ENCODE measurements around the gene ANO1. TPM values are rescaled to one million over a fixed set of nuclear protein-coding genes. Genes with fewer than 3 reads are reported as not detected.

Gene ANO1
- total RNA-seq, 6 experiments from 2014 or later: 32.1 to 292 (median 78.0) TPM

GRCh38 chr11:70186936-70187335 is 108.8 kb downstream of the ANO1 start:
- no CpG with 5 or more reads among the region's 10 CpGs for WGBS (ENCODE audit: insufficient coverage, low coverage, low lambda C conversion rate, missing lambda C conversion rate)
- Histone ChIP-seq H3K27ac (no peak overlapping the region), H3K4me3 (no peak overlapping the region), H3K27me3 (no peaks in the 10 kb centered on the region), H3K9me3 (no peaks in the 10 kb centered on the region), H3K36me3 (peaks cover 0 to 56% (median 5%) of the 10 kb centered on the region in 4 donors), H3K4me1 (no peaks in the 10 kb centered on the region)
- no peak for TF ChIP-seq CTCF (IDR thresholded peaks at IDR 0.05)
- no peak for TF ChIP-seq POLR2A (IDR thresholded peaks at IDR 0.05)
- ATAC-seq (no peak), DNase-seq (no peak)
- intact Hi-C loops (cut with DNase I): no loop called here

DNA sequence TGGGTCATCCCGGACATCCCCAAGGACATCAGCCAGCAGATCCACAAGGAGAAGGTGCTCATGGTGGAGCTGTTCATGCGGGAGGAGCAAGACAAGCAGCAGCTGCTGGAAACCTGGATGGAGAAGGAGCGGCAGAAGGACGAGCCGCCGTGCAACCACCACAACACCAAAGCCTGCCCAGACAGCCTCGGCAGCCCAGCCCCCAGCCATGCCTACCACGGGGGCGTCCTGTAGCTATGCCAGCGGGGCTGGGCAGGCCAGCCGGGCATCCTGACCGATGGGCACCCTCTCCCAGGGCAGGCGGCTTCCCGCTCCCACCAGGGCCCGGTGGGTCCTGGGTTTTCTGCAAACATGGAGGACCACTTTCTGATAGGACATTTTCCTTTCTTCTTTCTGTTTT is 109.7 kb downstream of the ANO1 start:
- no peak for TF ChIP-seq CTCF (IDR thresholded peaks at IDR 0.05)
- TF ChIP-seq POLR2A (IDR thresholded peaks at IDR 0.05): no peak
- Histone ChIP-seq H3K4me3 (no peak overlapping the region), H3K4me1 (peaks cover 0 to 3% (median 0%) of the 10 kb centered on the region in 4 donors), H3K27ac (no peak overlapping the region), H3K27me3 (no peaks in the 10 kb centered on the region), H3K9me3 (no peaks in the 10 kb centered on the region), H3K36me3 (peaks cover 0 to 48% (median 5%) of the 10 kb centered on the region in 4 donors)
- DNase-seq: no peak
- 97% methylated on average over 3 of the region's 15 CpGs for WGBS (ENCODE audit: insufficient coverage, low coverage, low lambda C conversion rate, missing lambda C conversion rate)
- intact Hi-C loops (cut with DNase I): no loop called here
- ATAC-seq: no peak

DNA sequence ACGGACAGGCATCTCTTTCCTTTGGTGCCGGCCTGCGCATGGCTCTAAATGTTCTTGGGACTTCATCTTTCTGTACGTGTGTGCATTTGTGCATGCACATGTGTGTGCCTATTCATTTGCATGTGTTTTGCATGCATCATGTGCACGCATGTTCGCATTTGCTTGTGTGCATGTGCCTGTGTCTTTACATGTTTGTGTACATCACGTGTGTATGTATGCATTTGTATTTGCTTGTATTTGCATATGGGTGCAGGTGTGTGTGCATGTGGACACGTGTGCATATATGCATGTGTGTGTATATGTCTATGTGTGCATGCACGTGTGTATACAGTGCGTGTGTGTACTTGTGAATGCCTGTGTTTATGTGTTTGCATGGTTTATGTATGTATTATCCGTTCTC is 111.5 kb downstream of the ANO1 start:
- intact Hi-C loops (cut with DNase I): loop anchor here in 1 of 2 donors (10.0 kb wide), 2 partner anchors 105 to 475 kb away; no protein-coding TSS in a partner anchor

GRCh38 chr11:70191495-70192140 is 113.5 kb downstream of the ANO1 start:
- H3K27ac ChIP-seq: no peak overlapping the region
- H3K4me1 ChIP-seq: peaks cover 0 to 3% (median 0%) of the 10 kb centered on the region in 4 donors
- peak; percentile 80 to 84 (median 81) for DNase-seq
- no peak overlapping the region for H3K4me3 ChIP-seq
- 3% methylated on average over 15 of the region's 22 CpGs for WGBS (ENCODE audit: insufficient coverage, low coverage, low lambda C conversion rate, missing lambda C conversion rate)
- intact Hi-C loops (cut with DNase I): loop anchor here in 1 of 2 donors (10.0 kb wide), 2 partner anchors 107 to 477 kb away; no protein-coding TSS in a partner anchor
- TF ChIP-seq CTCF (IDR thresholded peaks at IDR 0.05) (peak; percentile 95 to 99 (median 96)), POLR2A (IDR thresholded peaks at IDR 0.05) (no peak)
- H3K9me3 ChIP-seq: no peaks in the 10 kb centered on the region
- peak; percentile 87 to 93 (median 92) for ATAC-seq
- H3K27me3 ChIP-seq: no peaks in the 10 kb centered on the region
- peaks cover 0 to 16% (median 0%) of the 10 kb centered on the region in 4 donors for H3K36me3 ChIP-seq

More for the DNA sequence above, 111.5 kb downstream of the ANO1 start:
- Histone ChIP-seq H3K36me3 (peaks cover 0 to 34% (median 5%) of the 10 kb centered on the region in 4 donors), H3K27ac (no peak overlapping the region), H3K4me3 (no peak overlapping the region), H3K9me3 (no peaks in the 10 kb centered on the region), H3K27me3 (no peaks in the 10 kb centered on the region), H3K4me1 (peaks cover 0 to 3% (median 0%) of the 10 kb centered on the region in 4 donors)
- DNase-seq: no peak
- 75% methylated on average over 10 of the region's 11 CpGs for WGBS (ENCODE audit: insufficient coverage, low coverage, low lambda C conversion rate, missing lambda C conversion rate)
- TF ChIP-seq CTCF (IDR thresholded peaks at IDR 0.05): no peak
- TF ChIP-seq POLR2A (IDR thresholded peaks at IDR 0.05): no peak
- no peak for ATAC-seq
